Neural cell (in vitro differentiated cells): ENCODE measurements around the gene KIAA1210. TPM values are rescaled to one million over a fixed set of nuclear protein-coding genes. Genes with fewer than 3 reads are reported as not detected.

ENCODE experiments used
- H2AFZ ChIP-seq: fragments of 200-600, 300-800 bp; sonication (generic), shearing (Covaris generic); 2 replicates; pipeline ENCODE4 v1.6.0; 2014; ENCODE audit warnings: low read depth, mild to moderate bottlenecking, antibody characterized with exemption, low read length, moderate library complexity
- H3F3A ChIP-seq: fragments of 200-600 bp; shearing (Covaris generic); 2 replicates; pipeline ENCODE4 v1.6.1; 2016; ENCODE audit warnings: mild to moderate bottlenecking, moderate library complexity, mixed read lengths, antibody characterized with exemption, low read length; ENCODE audit not compliant: insufficient read depth, poor library complexity, severe bottlenecking
- H3K27ac ChIP-seq: fragments of 200-600, 300-800 bp; sonication (generic), shearing (Covaris generic); 2 replicates; pipeline ENCODE4 v1.5.1; 2014; ENCODE audit warnings: mild to moderate bottlenecking, low read length, moderate library complexity
- H3K27me3 ChIP-seq: fragments of 300-800, 200-600 bp; sonication (generic), shearing (Covaris generic); 2 replicates; pipeline ENCODE4 v1.6.0; 2014; ENCODE audit warnings: mild to moderate bottlenecking, low read depth, low read length, moderate library complexity; ENCODE audit not compliant: insufficient read depth
- H3K36me3 ChIP-seq: fragments of 300-800, 200-600 bp; sonication (generic), shearing (Covaris generic); 2 replicates; pipeline ENCODE4 v1.5.1; 2014; ENCODE audit warnings: mild to moderate bottlenecking, antibody characterized with exemption, low read length, moderate library complexity; ENCODE audit not compliant: insufficient read depth
- H3K4me2 ChIP-seq: fragments of 300-800, 200-600 bp; sonication (generic), shearing (Covaris generic); 2 replicates; pipeline ENCODE4 v1.6.0; 2014; ENCODE audit warnings: mild to moderate bottlenecking, low read length
- H3K4me3 ChIP-seq: fragments of 300-800, 200-600 bp; sonication (generic), shearing (Covaris generic); 2 replicates; pipeline ENCODE4 v1.5.1; 2014; ENCODE audit warnings: mild to moderate bottlenecking, low read length, moderate library complexity
- H3K79me2 ChIP-seq: fragments of 200-600 bp; shearing (Covaris generic); replicated peaks from 2 replicates; pipeline ENCODE4 v1.6.0; 2014; ENCODE audit warnings: mild to moderate bottlenecking, low read length, moderate library complexity; ENCODE audit not compliant: insufficient read depth
- H3K9ac ChIP-seq: fragments of 300-800, 200-600 bp; sonication (generic), shearing (Covaris generic); 2 replicates; pipeline ENCODE4 v1.6.1; 2016; ENCODE audit warnings: mild to moderate bottlenecking, low read length, mixed read lengths
- H3K9me2 ChIP-seq: fragments of 200-600 bp; shearing (Covaris generic); 2 replicates; pipeline ENCODE4 v1.6.1; 2016; ENCODE audit warnings: mild to moderate bottlenecking, low read length, mixed read lengths; ENCODE audit not compliant: insufficient read depth
- H3K9me3 ChIP-seq: fragments of 200-600, 300-800 bp; sonication (generic), shearing (Covaris generic); 2 replicates; pipeline ENCODE4 v1.6.1; 2016; ENCODE audit warnings: mild to moderate bottlenecking, mixed run types, low read length, moderate library complexity, mixed read lengths
- H4K20me1 ChIP-seq: fragments of 200-600 bp; shearing (Covaris generic); 2 replicates; pipeline ENCODE4 v1.6.1; 2016; ENCODE audit warnings: mild to moderate bottlenecking, mixed run types; ENCODE audit not compliant: insufficient read depth
- CTCF ChIP-seq: fragments of 450-650 bp; IDR thresholded peaks from 2 replicates; pipeline ENCODE4 v1.5.1; 2014; ENCODE audit warnings: antibody characterized with exemption, mild to moderate bottlenecking, moderate library complexity; ENCODE audit not compliant: poor library complexity, severe bottlenecking
- EP300 ChIP-seq: fragments of 450-650 bp; conservative IDR thresholded peaks from 2 replicates; pipeline ENCODE4 v1.6.1; 2014; ENCODE audit warnings: antibody characterized with exemption, mild to moderate bottlenecking, moderate library complexity; ENCODE audit not compliant: poor library complexity, severe bottlenecking
- EZH2 ChIP-seq: fragments of 200-600, 300-800 bp; shearing (Covaris generic), sonication (generic); IDR thresholded peaks from 2 replicates; pipeline ENCODE4 v1.6.1; 2014; ENCODE audit warnings: antibody characterized with exemption, low read length, borderline replicate concordance, mild to moderate bottlenecking; ENCODE audit not compliant: insufficient read depth, poor library complexity, severe bottlenecking
- MXI1 ChIP-seq: fragments of 450-650 bp; conservative IDR thresholded peaks from 2 replicates; pipeline ENCODE4 v1.6.1; 2014; ENCODE audit warnings: antibody characterized with exemption, mild to moderate bottlenecking; ENCODE audit not compliant: poor library complexity, severe bottlenecking
- POLR2AphosphoS5 ChIP-seq: IDR thresholded peaks from 2 replicates; pipeline ENCODE4 v1.6.1; 2012
- RAD21 ChIP-seq: fragments of 450-650 bp; conservative IDR thresholded peaks from 2 replicates; pipeline ENCODE4 v1.6.1; 2014; ENCODE audit warnings: antibody characterized with exemption, mild to moderate bottlenecking, moderate library complexity
- REST ChIP-seq: IDR thresholded peaks from 2 replicates; pipeline ENCODE4 v1.6.1; 2012; ENCODE audit warnings: borderline replicate concordance
- SMC3 ChIP-seq: fragments of 450-650 bp; conservative IDR thresholded peaks from 2 replicates; pipeline ENCODE4 v1.6.1; 2014; ENCODE audit warnings: antibody characterized with exemption, mild to moderate bottlenecking, moderate library complexity; ENCODE audit not compliant: poor library complexity
- TAF1 ChIP-seq: IDR thresholded peaks from 2 replicates; pipeline ENCODE4 v1.6.1; 2012; ENCODE audit warnings: low read depth
- polyA plus RNA-seq: library from polyadenylated mRNA; depleted of rRNA; stranded (reverse); fragments of >200 nt; gene quantifications from 2 replicates; pipeline ENCODE4 v1.2.3, GENCODE V29; 2014

Gene KIAA1210
- polyA plus RNA-seq, 1 donor from 2014 or later = not detected

DNA sequence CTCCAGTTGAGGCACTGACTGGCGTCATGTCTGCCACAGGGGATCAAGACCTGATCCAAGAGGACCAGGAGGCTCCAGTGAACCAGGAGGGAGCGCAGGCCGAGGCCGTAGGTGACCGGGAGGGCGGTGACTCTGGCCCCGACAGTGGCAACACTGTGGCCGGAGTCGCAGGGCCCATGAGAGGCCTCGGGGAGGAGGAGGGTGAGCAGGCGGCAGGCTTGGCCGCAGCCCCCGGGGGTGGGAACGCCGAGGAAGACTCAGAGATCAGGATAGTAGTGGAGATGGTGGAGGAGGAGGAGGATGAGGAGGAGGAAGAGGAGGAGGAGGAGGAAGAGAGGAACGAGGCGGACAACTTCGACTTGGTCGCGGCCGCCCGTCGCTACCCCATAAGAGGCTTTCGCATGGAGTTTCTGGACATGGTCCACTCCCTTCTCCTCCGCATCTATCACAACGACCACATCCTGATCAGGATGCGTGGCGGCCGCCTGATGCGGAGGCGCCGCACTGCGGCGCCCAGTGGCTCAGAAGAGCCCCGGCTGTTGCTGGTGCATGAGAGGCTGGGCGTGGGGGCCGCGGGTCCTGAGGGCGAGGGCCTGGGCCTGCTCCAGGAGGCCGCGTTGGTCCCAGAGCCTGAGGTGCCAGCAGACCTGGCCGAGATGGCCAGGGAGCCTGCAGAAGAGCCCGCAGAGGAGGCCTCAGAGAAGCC is 54.3 kb downstream of the KIAA1210 start:
- H3K4me2 ChIP-seq = no peak overlapping the region
- no peak overlapping the region for H2AFZ ChIP-seq
- no peaks in the 10 kb centered on the region for H3K27me3 ChIP-seq
- no peaks in the 10 kb centered on the region for H4K20me1 ChIP-seq
- H3K27ac ChIP-seq = no peak overlapping the region
- H3K36me3 ChIP-seq = no peaks in the 10 kb centered on the region
- no peaks in the 10 kb centered on the region for H3K9me3 ChIP-seq
- H3K9ac ChIP-seq = no peak overlapping the region
- no peak for TF ChIP-seq SMC3
- no peak for TF ChIP-seq MXI1
- TF ChIP-seq CTCF = no peak
- no peak for TF ChIP-seq RAD21
- TF ChIP-seq REST = no peak
- no peak for TF ChIP-seq EZH2
- no peak for TF ChIP-seq POLR2AphosphoS5
- TF ChIP-seq TAF1 = no peak
- no peak for TF ChIP-seq EP300
- H3K4me3 ChIP-seq = no peak overlapping the region
- no peaks in the 10 kb centered on the region for H3K79me2 ChIP-seq
- no peaks in the 10 kb centered on the region for H3K9me2 ChIP-seq
- no peaks in the 10 kb centered on the region for H3F3A ChIP-seq

DNA sequence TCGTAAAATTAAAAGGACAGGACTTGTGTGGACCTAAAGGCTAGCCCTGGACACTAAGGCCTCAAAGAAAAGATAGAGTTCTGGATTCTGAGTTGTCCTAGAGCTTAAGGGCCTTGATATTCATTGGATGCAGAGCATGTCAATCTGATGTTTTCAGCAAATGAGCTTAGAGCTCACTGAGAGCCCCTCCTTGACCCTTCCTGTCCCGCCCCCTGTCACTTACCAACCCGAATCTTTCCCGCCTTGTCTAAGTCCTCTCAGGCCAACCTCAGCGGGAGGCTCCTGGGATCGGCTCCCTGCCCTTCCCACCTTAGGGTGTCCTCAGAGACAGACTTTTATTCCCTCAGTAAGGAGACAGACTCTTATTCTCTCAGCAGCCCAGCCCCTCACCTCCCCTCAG is 54.9 kb downstream of the KIAA1210 start, which contains the start of gene CT47C1:
CT47C1 (plus strand) TSS at position 250 of the 400 bp plus-strand sequence. CDS start 233 bp downstream, outside the sequence.
- Histone ChIP-seq H4K20me1 (no peaks in the 10 kb centered on the region), H3K27me3 (no peaks in the 10 kb centered on the region), H3K9me2 (no peaks in the 10 kb centered on the region), H3K4me2 (no peak within 1 kb of the TSS), H3K79me2 (no peaks in the 10 kb centered on the region), H3K36me3 (no peaks in the 10 kb centered on the region), H3K4me3 (no peak within 1 kb of the TSS), H3K27ac (no peak within 1 kb of the TSS), H2AFZ (no peak within 1 kb of the TSS), H3K9me3 (no peaks in the 10 kb centered on the region), H3F3A (no peaks in the 10 kb centered on the region), H3K9ac (no peak within 1 kb of the TSS)
- TF ChIP-seq RAD21 = no peak
- TF ChIP-seq SMC3 = no peak
- no peak for TF ChIP-seq REST
- TF ChIP-seq TAF1 = no peak
- no peak for TF ChIP-seq CTCF
- TF ChIP-seq MXI1 = no peak
- no peak for TF ChIP-seq EP300
